ENCODE measurements around the gene CPS1. TPM values are rescaled to one million over a fixed set of nuclear protein-coding genes. Genes with fewer than 3 reads are reported as not detected.

CPS1 gene
- total RNA-seq, 1 donor from 2014 or later = 5.5 TPM

DNA sequence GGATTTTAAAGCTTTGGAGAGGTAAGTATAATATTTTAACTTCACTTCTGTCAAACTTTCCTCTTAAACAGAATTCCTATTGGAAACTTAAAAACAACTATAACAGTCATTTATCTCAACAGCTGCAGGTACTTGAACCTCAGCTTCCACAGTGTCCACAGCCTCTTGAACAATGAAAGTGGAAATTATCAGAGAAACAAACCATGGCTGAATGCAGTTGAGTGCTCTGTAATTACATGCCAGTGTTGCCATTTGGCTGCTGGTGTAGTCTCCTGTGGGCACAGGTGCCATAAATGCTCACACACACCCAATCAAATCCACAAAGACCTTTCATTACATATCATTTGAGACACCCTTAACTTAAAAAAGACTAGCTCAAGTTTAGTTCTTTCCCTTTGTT lies 125.1 kb downstream of the CPS1 start:
- no peak for DNase-seq (ENCODE audit: low spot score)

- no peak for DNase-seq (ENCODE audit: low spot score)
Observed at GRCh38 chr2:210686401-210686800, 130.0 kb downstream of the CPS1 start.

GRCh38 chr2:210687786-210688470 lies 131.5 kb downstream of the CPS1 start:
- DNase-seq (ENCODE audit: low spot score) = no peak

- DNase-seq (ENCODE audit: low spot score) = no peak
Observed at GRCh38 chr2:210707900-210708299, 151.5 kb downstream of the CPS1 start.

DNA sequence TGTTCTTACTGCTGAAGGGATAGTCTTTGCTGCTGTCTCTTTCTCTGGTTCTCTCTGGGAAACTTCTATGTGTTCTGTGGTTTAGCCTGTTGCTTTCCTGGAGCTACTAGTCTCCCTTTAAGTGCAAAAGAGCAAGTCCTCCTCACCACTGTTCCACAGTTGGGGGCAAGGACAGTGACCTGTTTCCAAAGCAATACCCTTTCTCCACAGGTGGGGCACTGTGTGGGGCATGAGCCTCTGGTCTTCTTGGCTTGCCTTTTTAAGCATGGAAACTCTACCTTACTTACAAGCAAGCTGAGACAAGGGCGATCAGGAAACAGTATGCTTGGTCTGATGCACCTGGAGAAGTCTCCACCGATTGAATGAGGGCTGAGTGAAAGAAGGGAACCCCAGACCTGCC lies 156.7 kb downstream of the CPS1 start:
- no peak for DNase-seq (ENCODE audit: low spot score)

DNA sequence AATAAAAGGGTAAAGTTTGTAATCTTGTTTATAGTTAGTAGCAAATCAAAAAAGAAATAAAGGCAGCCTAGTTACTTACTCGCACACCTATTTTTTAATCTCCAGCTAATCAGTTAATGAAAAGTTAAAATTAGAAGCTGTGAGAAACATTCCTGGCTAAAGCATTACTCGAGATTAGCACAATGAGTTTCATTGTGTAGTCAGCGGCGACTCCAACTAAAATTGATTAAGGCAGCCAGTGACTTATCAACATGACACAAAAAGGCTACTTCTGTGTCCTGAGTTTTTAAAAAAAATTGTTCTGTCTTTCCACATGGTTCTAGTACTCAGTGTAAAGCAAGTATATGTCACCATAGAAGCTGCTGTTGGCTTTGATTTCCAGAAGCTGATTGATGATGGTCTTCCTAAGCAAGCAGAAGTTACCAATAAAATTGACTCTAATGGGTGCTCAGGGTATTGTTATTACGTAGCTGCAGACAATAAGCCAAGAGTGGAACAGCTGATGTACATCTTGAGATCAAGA lies 159.2 kb downstream of the CPS1 start:
- DNase-seq (ENCODE audit: low spot score) = no peak

DNA sequence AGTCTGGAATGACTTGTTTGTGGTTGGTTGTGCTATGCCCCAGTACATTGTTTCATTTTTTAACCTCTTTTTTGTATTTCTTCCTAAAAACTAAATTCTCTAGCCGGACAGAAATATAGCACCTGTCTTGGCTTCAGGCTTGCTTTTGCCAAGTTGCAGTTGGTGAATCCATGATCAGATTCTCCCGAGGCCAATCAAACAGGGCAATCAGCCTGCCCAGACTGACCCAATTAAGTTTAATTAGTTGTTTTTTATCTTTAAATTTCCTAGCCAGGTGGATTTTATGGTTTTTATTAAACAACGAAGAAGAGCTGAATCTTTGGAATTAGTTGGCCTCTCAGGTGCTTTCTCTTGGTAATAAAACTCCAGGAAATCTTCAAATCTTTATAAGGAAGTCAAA lies 162.1 kb downstream of the CPS1 start:
- DNase-seq (ENCODE audit: low spot score) = no peak

GRCh38 chr2:210722092-210722491 lies 165.7 kb downstream of the CPS1 start:
- DNase-seq (ENCODE audit: low spot score) = no peak

GRCh38 chr2:210727549-210727948 lies 171.2 kb downstream of the CPS1 start:
- no peak for DNase-seq (ENCODE audit: low spot score)

Other genes with a start within 250 kb of the CPS1 start
- not detected for gene MYL1, start 241.4 kb upstream of the CPS1 start, total RNA-seq
- 48.0 TPM for gene LANCL1, start 79.8 kb upstream of the CPS1 start, total RNA-seq